GM19239 (cell line): ENCODE measurements around the gene CAND2.
"Not testable (repeated sequence)": the region's sequence is repeated elsewhere in the genome, so short reads cannot be mapped to it uniquely, and the experiment has no call there.

ENCODE experiments used
- DNase-seq: peaks from one replicate; pipeline ENCODE4 v3.0.0; 2011; ENCODE audit warnings: low spot score; ENCODE audit not compliant: insufficient read length
- FAIRE-seq: peaks from 2 replicates; lab custom pipeline; 2011; peaks lifted over from hg19 to GRCh38; lab: Jason Lieb, UNC

Gene CAND2

DNA sequence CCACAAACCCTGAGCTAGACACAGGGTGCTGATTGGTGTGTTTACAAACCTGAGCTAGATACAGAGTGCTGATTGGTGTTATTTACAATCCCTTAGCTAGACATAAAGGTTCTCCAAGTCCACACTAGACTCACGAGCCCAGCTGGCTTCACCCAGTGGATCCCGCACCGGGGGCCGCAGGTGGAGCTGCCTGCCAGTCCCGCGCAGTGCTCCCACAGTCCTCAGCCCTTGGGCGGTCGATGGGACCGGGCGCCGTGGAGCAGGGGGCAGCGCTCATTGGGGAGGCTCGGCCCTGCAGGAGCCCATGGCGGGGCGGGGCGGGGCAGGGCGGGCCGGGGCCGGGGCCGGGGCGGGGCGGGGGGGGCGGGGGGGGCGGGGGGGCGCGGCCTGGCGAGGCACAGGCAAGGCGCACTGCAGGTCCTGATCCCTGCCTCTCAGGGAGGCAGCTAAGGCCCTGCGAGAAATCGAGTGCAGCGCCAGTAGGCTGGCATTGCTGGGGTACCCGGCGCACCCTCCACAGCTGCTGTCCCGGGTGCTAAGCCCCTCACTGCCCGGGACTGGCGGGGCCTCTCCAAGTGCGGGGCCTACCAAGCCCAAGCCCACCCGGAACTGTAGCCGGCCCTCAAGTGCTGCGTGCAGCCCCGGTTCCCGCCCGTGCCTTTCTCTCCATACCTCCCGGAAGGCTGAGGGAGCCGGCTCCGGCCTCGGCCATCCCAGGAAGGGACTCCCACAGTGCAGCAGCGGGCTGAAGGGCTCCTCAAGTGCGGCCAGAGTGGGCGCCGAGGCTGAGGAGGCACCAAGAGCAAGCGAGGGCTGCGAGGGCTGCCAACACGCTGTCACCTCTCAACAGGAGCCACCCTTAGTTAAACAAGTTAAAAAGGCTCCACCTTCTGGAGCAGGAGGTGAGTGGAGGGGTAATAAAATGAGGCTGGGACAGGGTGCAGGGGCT lies 27.6 kb upstream of the CAND2 start:
- DNase-seq (no peak), FAIRE-seq (no peak)

DNA sequence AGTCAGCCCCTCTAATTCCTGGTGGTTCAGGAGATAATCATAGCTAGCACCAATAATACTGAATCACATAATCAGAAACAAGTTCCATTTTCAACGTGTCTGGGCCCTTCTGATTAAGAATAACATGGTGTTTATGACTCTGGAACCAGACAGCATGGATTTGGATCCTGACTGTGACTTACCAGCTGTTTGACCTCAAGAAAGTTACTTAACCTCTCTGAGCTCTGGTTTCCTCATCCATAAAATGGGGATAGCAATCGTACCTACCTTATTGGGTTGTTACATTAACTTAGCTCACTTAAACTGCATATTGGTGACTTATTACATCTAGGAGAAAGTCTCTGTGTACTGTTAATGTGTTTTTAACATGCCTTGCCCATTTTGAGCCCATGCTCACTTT lies 26.7 kb upstream of the CAND2 start:
- no peak for DNase-seq
- FAIRE-seq, result no peak

DNA sequence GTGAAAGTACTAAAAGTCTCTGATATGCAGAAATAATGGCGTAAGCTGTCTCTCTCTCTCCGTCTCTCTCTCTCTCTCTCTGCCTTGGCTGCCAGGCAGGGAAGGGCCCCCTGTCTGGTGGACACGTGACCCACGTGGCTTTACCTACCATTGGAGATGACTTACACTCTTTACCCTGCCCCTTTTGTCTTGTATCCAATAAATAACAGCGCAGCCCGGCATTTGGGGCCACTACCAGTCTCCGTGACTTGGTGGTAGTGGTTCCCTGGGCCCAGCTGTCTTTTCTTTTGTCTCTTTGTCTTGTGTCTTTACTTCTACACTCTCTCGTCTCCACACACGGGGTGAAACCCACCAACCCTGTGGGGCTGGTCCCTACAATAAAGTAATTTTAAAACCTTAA lies 25.2 kb upstream of the CAND2 start:
- FAIRE-seq, result no peak

DNA sequence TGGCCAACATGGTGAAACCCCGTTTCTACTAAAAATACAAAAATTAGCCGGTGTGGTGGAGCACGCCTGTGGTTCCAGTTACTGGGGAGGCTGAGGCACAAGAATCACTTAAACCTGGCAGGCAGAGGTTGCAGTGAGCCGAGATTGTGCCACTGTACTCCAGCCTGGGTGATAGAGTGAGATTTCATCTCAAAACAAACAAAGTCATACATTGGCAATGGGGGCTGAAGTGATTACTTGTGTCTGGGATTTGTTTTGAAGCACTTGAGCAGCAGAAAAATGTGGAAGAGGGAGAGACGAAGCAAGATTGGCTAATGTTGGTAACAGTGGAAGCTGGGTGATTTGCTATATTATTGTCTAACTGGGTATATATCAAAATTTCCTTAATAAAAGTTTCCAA lies 24.0 kb upstream of the CAND2 start:
- DNase-seq, result no peak
- no peak for FAIRE-seq

More for the DNA sequence above, 25.2 kb upstream of the CAND2 start:
- no peak for DNase-seq

DNA sequence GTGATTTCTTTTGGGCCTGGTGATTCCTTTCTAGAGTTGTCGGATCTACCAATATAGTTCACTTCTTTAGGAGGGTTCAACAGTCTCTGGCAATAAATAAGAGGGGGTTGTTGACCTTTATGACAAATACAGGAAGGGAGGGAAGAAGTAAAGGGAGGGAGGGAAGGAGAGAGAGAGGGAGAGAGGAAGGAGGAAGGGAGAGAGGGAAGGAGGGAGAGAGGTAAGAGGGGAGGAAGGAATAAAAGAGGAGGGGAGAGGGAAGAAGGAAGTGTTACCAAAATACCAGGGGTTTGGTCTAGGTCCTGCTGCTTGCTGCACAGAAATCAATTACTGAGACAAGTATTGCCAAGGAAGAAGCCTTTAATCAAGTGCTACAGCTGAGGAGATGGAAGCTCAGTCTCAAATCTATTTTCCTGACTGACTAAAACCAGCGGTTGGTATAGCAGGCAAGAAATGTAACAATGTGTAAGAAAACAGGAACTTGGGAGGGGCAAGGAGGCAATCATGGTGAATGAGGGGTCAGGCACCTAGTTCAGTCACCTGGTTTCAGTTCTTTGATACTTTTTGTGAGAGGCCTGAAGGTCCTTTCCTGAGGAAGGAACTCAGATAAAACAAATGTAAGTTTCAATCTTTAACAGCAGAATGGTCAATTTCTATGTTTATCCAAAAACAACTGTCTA lies 23.3 kb upstream of the CAND2 start:
- FAIRE-seq (no peak), DNase-seq (no peak)

DNA sequence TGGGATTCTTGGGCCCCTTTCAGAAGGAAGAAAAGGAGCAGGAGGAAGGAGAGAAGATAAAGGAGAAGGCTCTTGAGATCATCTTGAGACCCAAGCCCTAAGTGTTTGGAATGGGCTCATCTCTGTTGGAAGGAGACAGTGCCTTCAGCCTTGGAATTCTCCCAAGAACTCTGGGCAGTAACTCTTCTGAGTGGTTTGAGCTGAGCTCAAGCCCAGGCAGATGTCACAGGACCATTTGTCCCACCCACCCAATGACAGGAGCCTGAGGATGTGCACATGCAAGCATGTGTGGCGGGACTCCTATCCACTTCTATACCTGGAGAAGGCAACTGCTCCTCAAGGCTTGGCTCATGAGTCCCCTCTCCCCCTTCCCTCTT lies 22.8 kb upstream of the CAND2 start:
- FAIRE-seq, result no peak
- no peak for DNase-seq

DNA sequence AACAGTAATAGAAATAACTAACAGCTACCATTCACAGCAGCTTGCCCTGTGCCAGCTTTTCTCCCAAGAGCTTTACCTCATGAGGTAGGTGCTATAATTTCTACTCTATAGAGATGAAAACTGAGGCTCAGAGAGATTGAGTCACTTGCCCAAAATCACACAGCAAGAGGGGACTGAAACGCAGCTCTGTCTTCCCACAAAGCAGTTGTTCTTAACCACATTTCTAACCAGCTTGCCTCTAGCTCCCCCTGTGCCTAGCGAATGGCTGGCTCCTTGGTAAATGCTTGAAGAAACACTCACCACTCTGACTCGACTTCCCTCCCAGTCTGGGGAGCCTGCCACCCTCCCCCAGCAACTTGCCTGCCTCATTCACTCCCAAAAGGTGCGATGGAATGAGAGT lies 21.9 kb upstream of the CAND2 start:
- DNase-seq, result no peak
- no peak for FAIRE-seq

DNA sequence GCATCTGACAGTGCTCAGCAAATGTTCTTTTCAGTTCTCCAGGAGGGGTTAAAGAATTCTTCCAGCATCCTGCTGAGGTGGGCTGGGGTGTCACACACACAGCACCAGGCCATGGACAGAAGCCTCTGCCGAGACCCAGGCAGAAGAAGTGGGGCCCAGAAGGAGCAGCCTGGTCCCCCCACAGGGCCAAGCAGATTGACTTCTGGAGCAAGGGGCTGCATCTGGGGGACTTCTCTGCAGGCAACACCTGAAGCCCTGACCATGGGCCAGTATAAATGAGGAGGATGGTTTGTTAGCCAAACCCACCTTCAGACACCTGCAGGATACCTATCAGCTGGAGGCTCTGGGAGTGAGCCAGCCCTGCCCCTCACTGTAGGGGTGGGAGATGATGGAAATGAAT lies 21.3 kb upstream of the CAND2 start:
- DNase-seq, result no peak
- no peak for FAIRE-seq

DNA sequence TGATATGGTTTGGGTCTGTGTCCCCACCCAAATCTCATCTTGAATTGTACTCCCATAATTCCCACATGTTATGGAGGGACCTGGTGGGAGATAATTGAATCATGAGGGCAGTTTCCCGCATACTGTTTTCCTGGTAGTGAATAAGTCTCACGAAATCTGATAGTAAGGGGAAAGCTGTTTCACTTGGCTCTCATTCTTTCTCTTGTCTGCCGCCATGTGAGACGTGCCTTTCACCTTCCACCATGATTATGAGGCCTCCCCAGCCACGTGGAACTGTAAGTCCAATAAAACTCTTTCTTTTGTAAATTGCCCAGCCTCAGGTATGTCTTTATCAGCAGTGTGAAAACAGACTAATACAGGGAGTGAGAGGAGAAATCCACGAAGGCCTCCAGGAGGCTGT lies 20.5 kb upstream of the CAND2 start:
- FAIRE-seq, DNase-seq: not testable (repeated sequence)

DNA sequence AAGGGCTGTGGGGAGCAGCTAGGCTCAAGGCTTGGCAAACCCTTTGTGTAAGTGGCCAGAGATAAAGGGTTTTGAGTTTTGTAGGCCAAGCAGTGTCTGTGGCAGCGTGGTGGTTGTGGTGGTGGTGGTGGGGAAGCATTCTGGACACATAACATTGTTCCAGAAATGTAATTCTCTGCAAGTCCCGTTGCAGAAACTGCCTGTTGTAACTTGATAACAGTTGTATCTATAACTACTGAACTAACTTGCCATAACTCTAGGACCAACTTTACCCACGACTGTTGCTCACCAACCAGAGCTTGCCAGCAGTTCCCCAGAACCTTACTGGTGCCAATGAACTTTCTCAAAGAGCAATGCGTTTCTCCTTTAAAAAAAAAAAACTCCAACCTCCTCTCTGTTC lies 19.3 kb upstream of the CAND2 start:
- no peak for FAIRE-seq
- DNase-seq, result no peak

DNA sequence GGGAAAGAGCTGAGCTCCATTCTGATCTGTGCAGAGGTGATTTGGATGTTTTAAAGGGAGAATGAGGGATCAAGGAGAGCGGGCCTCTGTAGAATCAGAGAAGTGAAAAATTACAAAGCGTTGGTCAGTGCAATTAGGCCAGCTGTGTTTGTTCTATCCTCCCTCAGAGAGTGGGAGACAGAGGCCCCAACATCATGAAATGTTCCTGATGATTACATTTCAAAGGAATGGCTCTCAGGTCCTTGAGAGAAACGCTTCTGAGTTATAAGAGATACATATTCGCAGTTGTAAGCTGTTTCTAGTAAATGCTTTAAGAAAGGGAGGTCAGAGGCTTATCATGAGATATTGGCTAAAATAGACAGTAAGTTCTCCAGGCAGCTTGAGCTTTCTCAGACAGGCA lies 15.7 kb upstream of the CAND2 start:
- no peak for DNase-seq
- FAIRE-seq, result no peak

DNA sequence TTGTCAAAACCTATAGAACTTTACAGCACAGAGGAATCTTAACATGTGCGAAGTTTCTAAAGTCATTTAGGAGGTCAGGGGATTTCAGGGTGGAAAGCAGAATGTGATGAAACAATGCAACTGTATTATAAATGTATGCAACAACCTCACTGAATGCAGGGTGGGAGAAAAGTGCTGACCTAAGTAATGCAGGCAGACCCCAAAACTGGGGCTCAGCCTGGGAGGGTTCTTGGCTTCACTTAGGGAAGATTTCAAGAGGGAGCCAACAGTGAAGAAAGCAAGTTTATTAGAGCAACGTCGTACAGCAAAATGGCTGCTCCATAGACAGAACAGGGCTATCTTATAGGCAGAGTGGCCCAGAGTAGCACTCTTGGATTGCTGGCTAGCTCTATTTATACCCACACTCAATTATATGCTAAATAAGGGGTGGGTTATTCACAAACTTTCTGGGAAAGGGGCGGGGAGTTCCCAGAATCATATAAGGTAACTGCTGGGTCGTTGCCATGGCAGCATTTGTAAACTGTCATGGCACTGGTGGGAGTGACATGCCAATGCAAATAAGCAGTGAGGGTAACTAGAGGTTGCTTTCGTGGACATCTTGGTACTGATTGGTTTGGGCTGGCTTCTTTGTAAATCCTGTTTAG lies 14.2 kb upstream of the CAND2 start:
- FAIRE-seq (no peak), DNase-seq (no peak)

DNA sequence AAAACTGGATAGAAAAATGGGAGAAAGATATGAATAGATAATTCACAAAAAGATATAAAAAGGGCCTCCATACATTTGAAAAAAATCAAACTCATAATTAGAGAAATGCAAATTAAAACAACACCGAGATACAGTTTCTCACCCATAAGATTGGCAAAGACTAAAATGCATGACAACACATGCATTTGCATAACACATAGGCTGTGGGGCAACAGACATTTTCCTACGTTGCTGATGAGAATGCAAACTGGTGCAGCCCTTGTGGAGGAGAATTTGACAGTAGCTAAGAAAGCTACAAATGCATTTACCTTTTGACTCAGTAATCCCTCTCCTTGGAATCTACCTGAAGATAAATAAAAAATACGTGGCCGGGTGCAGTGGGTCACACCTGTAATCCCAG lies 11.4 kb upstream of the CAND2 start:
- FAIRE-seq (no peak), DNase-seq (no peak)

DNA sequence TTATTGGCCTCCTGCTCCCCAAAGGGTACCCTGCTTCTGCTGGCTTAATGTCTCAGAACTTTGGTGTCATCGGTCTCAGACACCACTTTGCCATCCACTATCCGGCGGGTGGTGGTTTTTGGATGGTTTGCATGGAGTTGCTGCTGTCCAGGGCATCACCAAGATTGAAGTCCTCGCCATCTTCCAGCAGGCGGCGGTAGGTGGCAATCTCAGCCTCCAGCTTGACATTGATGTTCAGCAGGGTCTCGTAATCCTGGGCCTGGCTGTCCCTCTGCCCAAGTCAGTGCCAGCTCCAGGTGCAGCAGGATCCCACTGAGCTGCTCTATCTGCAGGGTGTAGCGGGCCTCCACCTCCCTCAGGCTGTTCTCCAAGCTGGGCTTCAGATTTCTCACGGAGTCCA lies 9.1 kb upstream of the CAND2 start:
- FAIRE-seq, DNase-seq: not testable (repeated sequence)

DNA sequence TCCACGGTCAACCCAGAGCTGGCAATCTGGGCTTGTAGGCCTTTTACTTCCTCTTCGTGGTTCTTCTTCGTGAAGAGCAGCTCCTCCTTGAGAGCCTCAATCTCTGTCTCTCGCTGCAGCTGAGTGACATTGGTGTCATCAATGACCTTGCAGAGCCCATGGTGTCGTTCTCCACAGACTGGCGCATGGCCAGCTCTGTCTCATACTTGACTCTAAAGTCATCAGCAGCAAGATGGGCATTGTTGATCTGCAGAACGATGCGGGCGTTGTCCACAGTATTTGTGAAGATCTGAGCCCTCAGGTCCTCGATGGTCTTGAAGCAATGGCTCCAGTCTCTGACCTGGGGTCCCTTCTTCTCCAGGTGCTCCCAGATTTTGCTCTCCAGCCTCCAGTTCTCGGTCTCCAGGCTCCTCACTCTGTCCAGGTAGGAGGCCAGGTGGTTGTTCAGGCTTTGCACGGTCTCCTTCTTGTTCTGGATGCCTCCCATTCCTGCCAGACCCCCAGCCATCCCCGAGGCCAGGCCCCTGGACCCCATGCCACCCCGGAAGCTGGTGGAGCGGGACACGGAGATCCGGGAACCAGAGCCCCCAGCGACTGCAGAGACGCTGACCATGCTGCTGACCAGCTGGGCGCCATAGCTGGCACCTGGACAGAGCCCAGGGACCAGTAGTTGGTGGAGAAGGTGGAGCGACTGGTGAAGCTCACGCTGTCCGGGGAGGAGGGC lies 8.4 kb upstream of the CAND2 start:
- DNase-seq, FAIRE-seq: not testable (repeated sequence)

DNA sequence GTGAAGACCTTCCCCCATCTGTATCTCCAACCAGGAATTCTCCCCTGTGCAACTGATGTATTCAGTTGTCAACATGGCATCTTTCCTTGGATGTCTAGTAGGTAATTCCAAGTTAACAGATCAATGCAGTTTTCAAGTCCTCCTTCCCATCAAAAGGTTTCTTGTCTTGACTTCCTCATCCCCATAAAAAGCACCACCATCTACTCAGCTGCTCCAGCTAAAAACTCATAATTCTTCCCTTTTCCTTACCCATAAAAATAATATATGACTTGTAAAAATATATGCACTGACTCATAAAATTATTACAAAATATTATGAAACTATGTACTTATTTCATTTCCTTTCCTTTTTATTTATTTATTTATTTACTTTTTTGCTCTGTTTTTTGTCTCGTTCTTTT lies 5.0 kb upstream of the CAND2 start:
- DNase-seq (no peak), FAIRE-seq (no peak)

DNA sequence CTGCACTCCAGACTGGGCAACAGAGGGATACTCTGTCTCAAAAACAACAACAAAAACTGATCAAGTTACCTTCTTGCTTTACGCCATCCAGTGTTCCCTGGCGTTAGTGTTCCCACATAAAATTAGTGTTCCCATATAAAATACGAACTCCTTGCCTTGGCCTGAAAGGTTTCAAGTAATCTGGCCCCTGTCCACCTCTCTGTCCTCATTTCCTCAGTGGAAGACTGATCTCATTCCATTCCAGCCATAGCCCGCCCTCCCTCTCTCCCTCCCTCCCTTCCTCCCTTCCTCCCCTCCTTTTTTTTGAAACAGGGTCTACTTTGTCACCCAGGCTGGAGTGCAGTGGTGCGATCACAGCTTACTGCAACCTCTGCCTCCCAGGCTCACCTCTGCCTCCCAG lies 2.8 kb upstream of the CAND2 start:
- DNase-seq (no peak), FAIRE-seq (no peak)

DNA sequence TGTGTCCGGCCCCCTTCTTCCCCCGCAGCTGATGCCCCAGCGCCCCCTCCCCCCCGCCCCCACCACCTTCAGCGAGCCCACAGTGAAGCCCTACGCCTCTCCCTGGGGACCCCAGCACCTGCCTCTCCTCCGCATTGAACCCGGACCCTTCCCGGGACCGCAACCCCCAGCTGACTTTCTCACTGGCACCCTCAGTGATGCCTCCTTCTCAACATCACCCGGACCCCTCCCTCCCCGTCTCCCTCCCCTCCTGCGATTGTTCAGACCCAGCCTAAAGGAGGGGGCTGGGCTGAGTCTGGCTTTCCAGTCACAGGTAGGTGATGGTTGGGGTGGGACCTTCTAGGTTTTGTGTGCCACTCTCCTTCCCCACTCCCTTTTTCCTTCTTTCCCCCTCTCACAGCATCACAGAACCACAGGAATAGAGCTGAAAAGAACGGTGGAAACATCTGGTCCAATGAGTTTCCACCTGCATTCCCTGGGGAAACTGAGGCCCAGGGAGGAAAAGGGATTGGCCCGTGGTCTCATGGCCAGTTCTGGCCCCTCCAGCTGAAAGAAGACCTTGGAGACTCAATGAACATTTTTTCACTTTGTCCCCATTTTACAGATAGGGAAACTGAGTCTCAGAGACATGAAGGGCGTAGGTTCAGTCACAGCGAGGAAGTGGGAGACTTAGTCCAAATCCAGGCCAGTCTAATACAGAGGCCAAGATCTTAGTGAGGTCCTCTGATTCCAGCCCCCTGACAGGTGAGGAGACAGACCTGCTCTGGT lies 828 bp downstream of the CAND2 start:
- DNase-seq (no peak), FAIRE-seq (no peak)

DNA sequence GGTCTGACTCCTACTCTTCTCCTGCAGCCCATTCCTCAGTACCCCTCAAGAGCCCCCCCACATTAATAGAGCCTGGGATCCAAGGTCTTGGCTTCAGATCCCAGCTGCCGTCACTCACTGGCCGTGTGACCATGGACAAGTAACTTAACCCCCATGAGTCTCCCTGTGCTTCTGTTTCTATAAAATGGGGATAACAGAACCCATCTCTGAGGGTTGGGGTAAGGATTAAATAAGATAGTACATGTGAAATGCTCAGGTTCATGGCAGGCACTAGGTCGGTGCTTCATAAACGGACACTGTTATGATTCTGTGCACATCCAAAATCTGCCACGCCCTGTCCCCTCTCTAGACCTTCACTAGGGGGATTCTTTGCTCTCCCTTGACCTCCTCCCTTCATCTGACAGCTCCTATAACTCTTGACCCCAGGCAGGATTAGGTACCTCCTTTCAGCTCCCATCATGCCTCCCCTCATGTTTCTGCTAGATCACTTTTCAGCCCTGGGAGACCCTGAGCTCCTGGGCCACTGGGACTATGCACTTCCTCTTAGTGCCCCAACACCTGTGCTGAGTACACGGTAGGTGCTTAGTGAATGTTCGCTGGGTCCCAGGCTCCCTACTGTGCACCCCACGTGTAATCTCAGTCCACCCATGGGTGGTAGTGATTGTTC lies 1.5 kb downstream of the CAND2 start:
- FAIRE-seq (no peak), DNase-seq (no peak)
